WTC11 (cell line): ENCODE measurements around the gene SMARCA5. TPM values are rescaled to one million over a fixed set of nuclear protein-coding genes. Genes with fewer than 3 reads are reported as not detected.

Experiments
- ATAC-seq: fragments of 200-7000 bp; cut with Tn5 transposase; 2 replicates; pipeline ENCODE4 v1.10.0; 2021; ENCODE audit warnings: mild to moderate bottlenecking, moderate library complexity
- CTCF ChIA-PET: fragments of 300-600 bp; sonication (Branson Sonifier 250); formaldehyde crosslinking; loops from one replicate; lab custom pipeline; 2021; ENCODE audit warnings: antibody characterized with exemption; lab: Charles Lee
- POLR2A ChIA-PET: fragments of 350-600 bp; sonication (Branson Sonifier 250); formaldehyde crosslinking; loops from one replicate; lab custom pipeline; 2021; ENCODE audit warnings: antibody characterized with exemption; lab: Charles Lee
- DNase-seq: peaks from one replicate; pipeline ENCODE4 v3.0.0; 2021; ENCODE audit warnings: low spot score
- H3K27ac Mint-ChIP-seq: 2 replicates; pipeline ENCODE4 v1.8.0; 2021; ENCODE audit warnings: mixed read lengths
- H3K27me3 Mint-ChIP-seq: 2 replicates; pipeline ENCODE4 v1.8.0; 2021; ENCODE audit warnings: low read depth, mild to moderate bottlenecking, moderate library complexity, mixed read lengths
- H3K36me3 Mint-ChIP-seq: 2 replicates; pipeline ENCODE4 v1.8.0; 2021; ENCODE audit warnings: mixed read lengths
- H3K4me1 Mint-ChIP-seq: 2 replicates; pipeline ENCODE4 v1.8.0; 2022; ENCODE audit warnings: mixed read lengths
- H3K4me3 Mint-ChIP-seq: 2 replicates; pipeline ENCODE4 v1.8.0; 2021; ENCODE audit warnings: mild to moderate bottlenecking, moderate library complexity, mixed read lengths
- H3K9me3 Mint-ChIP-seq: 2 replicates; pipeline ENCODE4 v1.8.0; 2021; ENCODE audit warnings: mixed read lengths
- AFF4 ChIP-seq: sonication (generic); formaldehyde crosslinking; IDR thresholded peaks from 2 replicates; pipeline ENCODE4 v1.8.1; 2023; ENCODE audit warnings: mild to moderate bottlenecking, missing genetic modification reagents, borderline replicate concordance
- CTCF ChIP-seq: fragments of 200-600 bp; IDR thresholded peaks from 2 replicates; pipeline ENCODE4 v1.8.0; 2022; ENCODE audit warnings: antibody characterized with exemption
- FOXP4 ChIP-seq: sonication (generic); formaldehyde crosslinking; IDR thresholded peaks from 2 replicates; pipeline ENCODE4 v1.8.0; 2022; ENCODE audit warnings: mild to moderate bottlenecking, missing genetic modification reagents
- GABPB1 ChIP-seq: sonication (generic); formaldehyde crosslinking; IDR thresholded peaks from 2 replicates; pipeline ENCODE4 v1.8.1; 2023; ENCODE audit warnings: mild to moderate bottlenecking, missing genetic modification reagents
- KAT7 ChIP-seq: sonication (generic); formaldehyde crosslinking; IDR thresholded peaks from 2 replicates; pipeline ENCODE4 v1.8.1; 2023; ENCODE audit warnings: missing genetic modification reagents, mild to moderate bottlenecking, borderline replicate concordance
- NR1H2 ChIP-seq: sonication (generic); formaldehyde crosslinking; IDR thresholded peaks from 2 replicates; pipeline ENCODE4 v1.9.0; 2021; ENCODE audit warnings: mild to moderate bottlenecking, moderate library complexity, missing genetic modification reagents
- PRRX2 ChIP-seq: fragments of 250-450 bp; sonication (Bioruptor Pico); IDR thresholded peaks from 2 replicates; pipeline ENCODE4 v1.8.0; 2021; ENCODE audit warnings: mild to moderate bottlenecking
- TEAD4 ChIP-seq: sonication (generic); formaldehyde crosslinking; IDR thresholded peaks from 2 replicates; pipeline ENCODE4 v1.8.0; 2022; ENCODE audit warnings: mild to moderate bottlenecking, missing genetic modification reagents
- USF2 ChIP-seq: sonication (generic); formaldehyde crosslinking; IDR thresholded peaks from 2 replicates; pipeline ENCODE4 v1.8.1; 2023; ENCODE audit warnings: mild to moderate bottlenecking, missing genetic modification reagents, moderate library complexity
- ZBTB21 ChIP-seq: sonication (generic); formaldehyde crosslinking; IDR thresholded peaks from 2 replicates; pipeline ENCODE4 v1.8.1; 2023; ENCODE audit warnings: mild to moderate bottlenecking, missing genetic modification reagents, borderline replicate concordance
- ZNF121 ChIP-seq: sonication (generic); formaldehyde crosslinking; IDR thresholded peaks from 2 replicates; pipeline ENCODE4 v1.8.0; 2023; ENCODE audit warnings: missing genetic modification reagents
- total RNA-seq: library from RNA; stranded (reverse); gene quantifications from 3 replicates; pipeline ENCODE4 v1.2.3, GENCODE V29; 2021
- TF ChIP-seq, protein P1 (sequence below): fragments of 250-450 bp; sonication (Bioruptor Pico); IDR thresholded peaks from 2 replicates; pipeline ENCODE4 v1.9.0; 2021; ENCODE audit warnings: moderate library complexity, mild to moderate bottlenecking, inconsistent platforms, borderline replicate concordance
- TF ChIP-seq, protein P2 (sequence below): sonication (generic); formaldehyde crosslinking; IDR thresholded peaks from 2 replicates; pipeline ENCODE4 v1.8.0; 2022; ENCODE audit warnings: missing genetic modification reagents

SMARCA5 gene
- total RNA-seq, 1 experiment from 2014 or later = 98.8 TPM

- POLR2A ChIA-PET = no interaction called here
- ATAC-seq (no peak), DNase-seq (no peak)
- H3K27me3 Mint-ChIP-seq = peaks cover 3% of the 10 kb centered on the region
- H3K27ac Mint-ChIP-seq = no peak overlapping the region
- peaks cover 12% of the 10 kb centered on the region for H3K9me3 Mint-ChIP-seq
- peaks cover 7% of the 10 kb centered on the region for H3K36me3 Mint-ChIP-seq
- no peak overlapping the region for H3K4me3 Mint-ChIP-seq
- CTCF ChIA-PET = no interaction called here
- H3K4me1 Mint-ChIP-seq = peaks cover 7% of the 10 kb centered on the region
- no peak for TF ChIP-seq NR1H2 (CRISPR knock-in tag)
- no peak for TF ChIP-seq KAT7 (CRISPR knock-in tag)
- no peak for TF ChIP-seq GABPB1 (CRISPR knock-in tag)
- no peak for TF ChIP-seq USF2
- no peak for TF ChIP-seq FOXP4 (CRISPR knock-in tag)
- no peak for TF ChIP-seq ZNF121
- no peak for TF ChIP-seq CTCF
- TF ChIP-seq AFF4 (CRISPR knock-in tag) = no peak
- no peak for TF ChIP-seq ZBTB21 (CRISPR knock-in tag)
- TF ChIP-seq, protein P1, sequence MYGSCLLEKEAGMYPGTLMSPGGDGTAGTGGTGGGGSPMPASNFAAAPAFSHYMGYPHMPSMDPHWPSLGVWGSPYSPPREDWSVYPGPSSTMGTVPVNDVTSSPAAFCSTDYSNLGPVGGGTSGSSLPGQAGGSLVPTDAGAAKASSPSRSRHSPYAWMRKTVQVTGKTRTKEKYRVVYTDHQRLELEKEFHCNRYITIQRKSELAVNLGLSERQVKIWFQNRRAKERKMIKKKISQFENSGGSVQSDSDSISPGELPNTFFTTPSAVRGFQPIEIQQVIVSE (CRISPR knock-in tag) = no peak
- TF ChIP-seq, protein P2, sequence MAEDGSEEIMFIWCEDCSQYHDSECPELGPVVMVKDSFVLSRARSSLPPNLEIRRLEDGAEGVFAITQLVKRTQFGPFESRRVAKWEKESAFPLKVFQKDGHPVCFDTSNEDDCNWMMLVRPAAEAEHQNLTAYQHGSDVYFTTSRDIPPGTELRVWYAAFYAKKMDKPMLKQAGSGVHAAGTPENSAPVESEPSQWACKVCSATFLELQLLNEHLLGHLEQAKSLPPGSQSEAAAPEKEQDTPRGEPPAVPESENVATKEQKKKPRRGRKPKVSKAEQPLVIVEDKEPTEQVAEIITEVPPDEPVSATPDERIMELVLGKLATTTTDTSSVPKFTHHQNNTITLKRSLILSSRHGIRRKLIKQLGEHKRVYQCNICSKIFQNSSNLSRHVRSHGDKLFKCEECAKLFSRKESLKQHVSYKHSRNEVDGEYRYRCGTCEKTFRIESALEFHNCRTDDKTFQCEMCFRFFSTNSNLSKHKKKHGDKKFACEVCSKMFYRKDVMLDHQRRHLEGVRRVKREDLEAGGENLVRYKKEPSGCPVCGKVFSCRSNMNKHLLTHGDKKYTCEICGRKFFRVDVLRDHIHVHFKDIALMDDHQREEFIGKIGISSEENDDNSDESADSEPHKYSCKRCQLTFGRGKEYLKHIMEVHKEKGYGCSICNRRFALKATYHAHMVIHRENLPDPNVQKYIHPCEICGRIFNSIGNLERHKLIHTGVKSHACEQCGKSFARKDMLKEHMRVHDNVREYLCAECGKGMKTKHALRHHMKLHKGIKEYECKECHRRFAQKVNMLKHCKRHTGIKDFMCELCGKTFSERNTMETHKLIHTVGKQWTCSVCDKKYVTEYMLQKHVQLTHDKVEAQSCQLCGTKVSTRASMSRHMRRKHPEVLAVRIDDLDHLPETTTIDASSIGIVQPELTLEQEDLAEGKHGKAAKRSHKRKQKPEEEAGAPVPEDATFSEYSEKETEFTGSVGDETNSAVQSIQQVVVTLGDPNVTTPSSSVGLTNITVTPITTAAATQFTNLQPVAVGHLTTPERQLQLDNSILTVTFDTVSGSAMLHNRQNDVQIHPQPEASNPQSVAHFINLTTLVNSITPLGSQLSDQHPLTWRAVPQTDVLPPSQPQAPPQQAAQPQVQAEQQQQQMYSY (CRISPR knock-in tag) = no peak
- TF ChIP-seq TEAD4 (CRISPR knock-in tag) = no peak
- TF ChIP-seq PRRX2 (CRISPR knock-in tag) = no peak
These were observed 85.3 kb downstream of the SMARCA5 start for GRCh38 chr4:143598816-143599215.
